ENCODE measurements around the gene RCCD1. TPM values are rescaled to one million over a fixed set of nuclear protein-coding genes. Genes with fewer than 3 reads are reported as not detected.

The RCCD1 gene
- 6.2 and 6.6 TPM in 2 replicates for polyA plus RNA-seq (2013)

- peak within 1 kb of the TSS; percentile 80 for H3K4me3 ChIP-seq (ENCODE audit: low read depth, low read length)
- peak within 1 kb of the TSS; percentile 93 for H3K9ac ChIP-seq (ENCODE audit: low read length)
- H4K91ac ChIP-seq (ENCODE audit: low read depth, low read length): peak within 1 kb of the TSS; percentile 98
- H3K4ac ChIP-seq (ENCODE audit: low read depth, low read length): peak within 1 kb of the TSS; percentile 85
- H3K23ac ChIP-seq (ENCODE audit: low read length): no peak within 1 kb of the TSS
- peaks cover 8 to 9% of the 10 kb centered on the region in 2 experiments for H3K4me1 ChIP-seq (ENCODE audit: control insufficient read depth in 1 of 2, insufficient read depth in 2 of 2, low read length in 2 of 2)
- H2BK5ac ChIP-seq (ENCODE audit: low read depth, low read length, poor library complexity): peak within 1 kb of the TSS; percentile 89
- H3K9me3 ChIP-seq (ENCODE audit: insufficient read depth, low read depth, low read length): peaks cover 1% of the 10 kb centered on the region
- H3K27me3 ChIP-seq (ENCODE audit: insufficient read depth, low read length): no peaks in the 10 kb centered on the region
- peak within 1 kb of the TSS; percentile 42 for H2AK5ac ChIP-seq (ENCODE audit: low read length)
- H2AFZ ChIP-seq (ENCODE audit: insufficient read depth, low read length, poor library complexity): peak within 1 kb of the TSS; percentile 94
- peak within 1 kb of the TSS; percentile 98 for H4K8ac ChIP-seq (ENCODE audit: low read depth, low read length)
- H4K12ac ChIP-seq (ENCODE audit: low read depth, low read length): peak within 1 kb of the TSS; percentile 97
- peak; percentile 96 to 97 for DNase-seq
- peak within 1 kb of the TSS; percentile 87 for H3K14ac ChIP-seq (ENCODE audit: low read length)
- WGBS (ENCODE audit: extremely low coverage, insufficient coverage, insufficient read length): no CpG with 5 or more reads among the region's 69 CpGs
- H3K79me1 ChIP-seq (ENCODE audit: low read length): peaks cover 7% of the 10 kb centered on the region
- H3K18ac ChIP-seq (ENCODE audit: low read length): peak within 1 kb of the TSS; percentile 93
- H2BK12ac ChIP-seq (ENCODE audit: low read length): peak within 1 kb of the TSS; percentile 41
- peaks cover 28 to 46% of the 10 kb centered on the region in 2 experiments for H3K36me3 ChIP-seq (ENCODE audit: control insufficient read depth in 1 of 2, insufficient read depth in 2 of 2, low read length in 2 of 2)
- H2BK120ac ChIP-seq (ENCODE audit: insufficient read depth, low read length, poor library complexity): peak within 1 kb of the TSS; percentile 92
- peak within 1 kb of the TSS; percentile 95 for H3K4me2 ChIP-seq (ENCODE audit: low read length)
- H3K79me2 ChIP-seq (ENCODE audit: control insufficient read depth, insufficient read depth, low read length, poor library complexity): peaks cover 5% of the 10 kb centered on the region
- peak within 1 kb of the TSS; percentile 90 for H3K27ac ChIP-seq (ENCODE audit: low read depth, low read length)
Measured at GRCh38 chr15:90954712-90955623, at the start of gene RCCD1. Gene RCCD1, plus strand, starts transcription at chr15:90954884. Its CDS starts 1,851 bp downstream, at chr15:90956735.

- Histone ChIP-seq H3K27me3 (ENCODE audit: insufficient read depth, low read length) (no peaks in the 10 kb centered on the region), H2BK120ac (ENCODE audit: insufficient read depth, low read length, poor library complexity) (no peak overlapping the region), H4K12ac (ENCODE audit: low read depth, low read length) (no peak overlapping the region), H4K91ac (ENCODE audit: low read depth, low read length) (no peak overlapping the region), H3K79me2 (ENCODE audit: control insufficient read depth, insufficient read depth, low read length, poor library complexity) (peaks cover 2% of the 10 kb centered on the region), H3K9me3 (ENCODE audit: insufficient read depth, low read depth, low read length) (no peaks in the 10 kb centered on the region), H2AK5ac (ENCODE audit: low read length) (no peak overlapping the region), H4K8ac (ENCODE audit: low read depth, low read length) (no peak overlapping the region), H3K4me2 (ENCODE audit: low read length) (no peak overlapping the region), H3K9ac (ENCODE audit: low read length) (no peak overlapping the region), H2AFZ (ENCODE audit: insufficient read depth, low read length, poor library complexity) (no peak overlapping the region), H2BK12ac (ENCODE audit: low read length) (no peak overlapping the region), H3K4ac (ENCODE audit: low read depth, low read length) (no peak overlapping the region), H3K27ac (ENCODE audit: low read depth, low read length) (no peak overlapping the region), H3K4me1 (ENCODE audit: control insufficient read depth in 1 of 2, insufficient read depth in 2 of 2, low read length in 2 of 2) (peaks cover 5 to 9% of the 10 kb centered on the region in 2 experiments), H3K36me3 (ENCODE audit: control insufficient read depth in 1 of 2, insufficient read depth in 2 of 2, low read length in 2 of 2) (peaks cover 30 to 34% of the 10 kb centered on the region in 2 experiments), H3K14ac (ENCODE audit: low read length) (no peak overlapping the region), H3K18ac (ENCODE audit: low read length) (no peak overlapping the region), H3K79me1 (ENCODE audit: low read length) (peaks cover 4% of the 10 kb centered on the region), H3K4me3 (ENCODE audit: low read depth, low read length) (no peak overlapping the region), H2BK5ac (ENCODE audit: low read depth, low read length, poor library complexity) (no peak overlapping the region), H3K23ac (ENCODE audit: low read length) (no peak overlapping the region)
- DNase-seq: no peak
- WGBS (ENCODE audit: extremely low coverage, insufficient coverage, insufficient read length): no CpG with 5 or more reads among the region's 28 CpGs
Measured at GRCh38 chr15:90905306-90906180, 49.1 kb upstream of the RCCD1 start.

- H3K79me2 ChIP-seq (ENCODE audit: control insufficient read depth, insufficient read depth, low read length, poor library complexity): peaks cover 2% of the 10 kb centered on the region
- no peak overlapping the region for H2AFZ ChIP-seq (ENCODE audit: insufficient read depth, low read length, poor library complexity)
- H3K14ac ChIP-seq (ENCODE audit: low read length): no peak overlapping the region
- no peaks in the 10 kb centered on the region for H3K9me3 ChIP-seq (ENCODE audit: insufficient read depth, low read depth, low read length)
- no peak overlapping the region for H3K27ac ChIP-seq (ENCODE audit: low read depth, low read length)
- no peak overlapping the region for H4K8ac ChIP-seq (ENCODE audit: low read depth, low read length)
- H3K4ac ChIP-seq (ENCODE audit: low read depth, low read length): no peak overlapping the region
- no CpG with 5 or more reads among the region's 11 CpGs for WGBS (ENCODE audit: extremely low coverage, insufficient coverage, insufficient read length)
- no peak overlapping the region for H3K18ac ChIP-seq (ENCODE audit: low read length)
- peaks cover 4% of the 10 kb centered on the region for H3K79me1 ChIP-seq (ENCODE audit: low read length)
- peaks cover 38 to 41% of the 10 kb centered on the region in 2 experiments for H3K36me3 ChIP-seq (ENCODE audit: control insufficient read depth in 1 of 2, insufficient read depth in 2 of 2, low read length in 2 of 2)
- H3K4me3 ChIP-seq (ENCODE audit: low read depth, low read length): no peak overlapping the region
- H3K4me1 ChIP-seq (ENCODE audit: control insufficient read depth in 1 of 2, insufficient read depth in 2 of 2, low read length in 2 of 2): peaks cover 5 to 9% of the 10 kb centered on the region in 2 experiments
- no peak overlapping the region for H4K91ac ChIP-seq (ENCODE audit: low read depth, low read length)
- no peak overlapping the region for H2AK5ac ChIP-seq (ENCODE audit: low read length)
- H3K27me3 ChIP-seq (ENCODE audit: insufficient read depth, low read length): no peaks in the 10 kb centered on the region
- no peak overlapping the region for H2BK120ac ChIP-seq (ENCODE audit: insufficient read depth, low read length, poor library complexity)
- DNase-seq: no peak
- no peak overlapping the region for H3K23ac ChIP-seq (ENCODE audit: low read length)
- no peak overlapping the region for H3K4me2 ChIP-seq (ENCODE audit: low read length)
- H2BK12ac ChIP-seq (ENCODE audit: low read length): no peak overlapping the region
- H4K12ac ChIP-seq (ENCODE audit: low read depth, low read length): no peak overlapping the region
- no peak overlapping the region for H3K9ac ChIP-seq (ENCODE audit: low read length)
- H2BK5ac ChIP-seq (ENCODE audit: low read depth, low read length, poor library complexity): no peak overlapping the region
Measured at GRCh38 chr15:90906181-90906849, 48.4 kb upstream of the RCCD1 start.

Measured in trophoblast cell (in vitro differentiated cells and primary cell).